Epithelial cell of esophagus (primary cell): ENCODE results near the gene HSF5.

Experiments used
- DNase-seq: peaks from one replicate; pipeline ENCODE4 v3.0.0; 2010; ENCODE audit warnings: low read depth
- H3K4me3 ChIP-seq: 2 replicates; pipeline ENCODE4 v1.5.1; 2011; ENCODE audit warnings: mild to moderate bottlenecking, low read length, control low read depth
- CTCF ChIP-seq: IDR thresholded peaks from 2 replicates; pipeline ENCODE4 v1.5.1; 2011; ENCODE audit warnings: low read depth, mild to moderate bottlenecking, low read length, control low read depth, inconsistent platforms; ENCODE audit not compliant: insufficient read depth; ENCODE audit errors: missing control alignments

HSF5 gene

DNA sequence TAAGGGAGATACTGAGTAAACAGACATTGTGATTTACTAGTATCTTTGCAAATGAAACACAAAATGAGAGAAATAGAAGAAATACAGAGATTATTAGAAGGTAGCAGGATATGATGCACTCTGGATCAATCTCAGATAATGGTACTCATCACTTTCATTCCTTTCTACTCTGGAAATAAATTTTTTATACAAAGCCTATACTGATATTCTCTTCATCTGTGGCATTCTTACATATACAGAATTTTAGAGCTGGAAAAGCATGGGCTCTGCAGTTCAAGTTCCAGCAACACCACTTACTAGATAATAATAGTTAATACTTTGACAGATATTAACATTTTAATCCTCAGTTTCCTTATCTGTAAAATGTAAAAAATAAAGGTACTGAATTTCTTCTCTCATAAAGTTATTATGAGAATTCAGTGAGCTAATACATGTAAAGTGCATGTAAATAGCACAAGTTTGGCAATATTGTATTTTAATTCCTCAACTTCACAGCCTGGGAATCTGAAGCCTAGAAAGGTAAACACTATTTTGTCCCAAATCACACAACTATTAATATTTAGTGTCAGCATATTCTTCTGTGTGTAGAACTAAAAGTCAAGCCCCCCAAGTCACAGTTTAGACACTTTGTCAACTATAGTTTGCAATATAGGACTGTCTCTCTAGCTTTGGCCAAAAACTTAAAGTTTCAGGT is 77.3 kb downstream of the HSF5 start:
- TF ChIP-seq CTCF: no peak
- DNase-seq: no peak
- no peak overlapping the region for H3K4me3 ChIP-seq

GRCh38 chr17:58409432-58409831 is 78.8 kb downstream of the HSF5 start:
- H3K4me3 ChIP-seq: no peak overlapping the region
- TF ChIP-seq CTCF: no peak
- DNase-seq: no peak

- peak; percentile 91 for DNase-seq
- TF ChIP-seq CTCF: no peak
- H3K4me3 ChIP-seq: no peak overlapping the region
These were observed 84.9 kb downstream of the HSF5 start for GRCh38 chr17:58403311-58403710.

DNA sequence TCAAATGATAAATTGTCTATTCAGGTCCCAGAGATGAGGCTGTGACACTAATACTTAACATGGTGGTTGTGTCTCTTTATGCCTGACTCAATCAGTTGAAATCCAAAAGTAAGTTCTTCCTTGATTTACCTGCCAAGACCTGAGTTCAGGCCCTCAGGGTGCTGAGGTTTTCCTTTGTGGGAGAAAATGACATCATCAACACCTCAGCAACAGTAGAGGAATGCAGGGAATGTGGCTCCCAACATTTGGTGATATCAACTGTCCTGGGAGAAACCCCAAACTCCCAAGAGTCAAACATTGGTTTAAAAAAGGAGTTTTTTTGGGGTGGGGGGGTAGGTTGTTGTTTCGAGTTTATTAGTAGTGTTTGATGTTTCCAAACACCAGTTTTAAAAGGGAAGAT is 85.5 kb downstream of the HSF5 start:
- no peak for TF ChIP-seq CTCF
- DNase-seq: peak; percentile 98

DNA sequence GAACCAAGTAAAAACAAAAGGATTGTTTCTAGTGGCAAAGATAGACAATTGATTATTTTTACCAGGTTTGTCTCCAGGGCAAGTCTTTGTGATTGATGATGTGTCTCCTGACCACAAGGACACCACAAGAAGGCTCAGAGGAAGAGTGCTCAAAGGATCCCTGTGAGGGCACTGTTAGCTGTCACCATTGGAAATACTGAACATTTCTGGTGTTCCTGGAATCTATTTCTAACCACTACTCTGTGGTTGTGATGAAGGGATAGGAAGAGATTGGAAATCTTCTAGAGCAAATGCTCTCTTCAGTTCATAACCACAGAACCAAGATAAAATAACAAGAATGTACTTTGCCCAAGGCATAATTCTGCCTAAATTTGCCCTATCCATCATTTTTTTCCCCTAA is 86.2 kb downstream of the HSF5 start:
- DNase-seq: no peak
- no peak for TF ChIP-seq CTCF
- no peak overlapping the region for H3K4me3 ChIP-seq

More for the DNA sequence above, 85.5 kb downstream of the HSF5 start:
- no peak overlapping the region for H3K4me3 ChIP-seq

GRCh38 chr17:58401287-58401686 is 86.9 kb downstream of the HSF5 start:
- no peak overlapping the region for H3K4me3 ChIP-seq
- DNase-seq: peak; percentile 21
- no peak for TF ChIP-seq CTCF

DNA sequence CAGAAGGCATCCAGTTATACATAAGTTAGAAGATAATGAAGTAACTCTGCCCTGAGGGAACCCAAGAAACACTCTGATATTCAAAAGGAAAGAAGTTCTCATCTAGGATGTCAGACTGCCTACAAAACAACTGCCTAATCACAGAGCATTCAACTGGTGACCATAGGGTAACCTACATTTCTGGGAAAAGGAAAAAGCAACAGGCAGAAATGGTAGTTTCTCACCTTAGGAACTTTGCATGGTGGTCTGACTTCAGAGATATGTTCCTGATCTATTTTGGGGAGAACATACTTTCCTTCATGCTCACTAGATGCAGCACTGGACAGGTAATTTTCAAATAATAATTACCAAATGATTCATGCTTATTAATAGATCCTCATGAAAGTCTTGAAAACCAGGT is 87.4 kb downstream of the HSF5 start:
- no peak for TF ChIP-seq CTCF
- H3K4me3 ChIP-seq: no peak overlapping the region
- no peak for DNase-seq
